Fibroblast of pulmonary artery (primary cell): ENCODE results near the gene ATP10D.

Experiments
- DNase-seq: peaks from one replicate; pipeline ENCODE4 v3.0.0-alpha.2; 2010; ENCODE audit warnings: low read depth
- H3K4me3 ChIP-seq: replicated peaks from 2 replicates; pipeline ENCODE4 v1.5.1; 2011; ENCODE audit warnings: low read depth, mild to moderate bottlenecking, control low read depth, low read length, moderate library complexity
- TF ChIP-seq, protein P1 (sequence below): IDR thresholded peaks from 2 replicates; pipeline ENCODE4 v1.5.1; 2011; ENCODE audit warnings: mild to moderate bottlenecking, control low read depth, low read length, inconsistent platforms; ENCODE audit errors: missing control alignments

Gene ATP10D

DNA sequence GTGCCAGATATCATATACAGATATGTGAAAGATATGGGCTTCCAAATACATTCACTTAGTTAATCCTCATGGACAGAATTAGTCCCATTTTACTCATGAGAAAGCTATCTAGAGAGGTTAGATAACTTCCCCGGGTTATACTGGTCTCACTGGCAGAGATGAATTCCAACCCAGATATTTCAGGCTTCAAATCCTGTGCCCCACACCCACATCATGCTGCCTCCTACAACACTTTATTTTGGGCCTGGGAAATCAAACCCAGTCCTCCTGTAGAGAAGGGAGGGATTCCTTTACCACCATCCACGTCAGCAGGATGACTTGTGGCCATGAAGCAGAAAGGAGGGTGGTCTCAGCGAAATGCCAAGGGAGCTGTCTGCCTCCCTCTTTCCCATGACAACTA lies 113.8 kb downstream of the ATP10D start:
- H3K4me3 ChIP-seq, result no peak overlapping the region
- TF ChIP-seq, protein P1, sequence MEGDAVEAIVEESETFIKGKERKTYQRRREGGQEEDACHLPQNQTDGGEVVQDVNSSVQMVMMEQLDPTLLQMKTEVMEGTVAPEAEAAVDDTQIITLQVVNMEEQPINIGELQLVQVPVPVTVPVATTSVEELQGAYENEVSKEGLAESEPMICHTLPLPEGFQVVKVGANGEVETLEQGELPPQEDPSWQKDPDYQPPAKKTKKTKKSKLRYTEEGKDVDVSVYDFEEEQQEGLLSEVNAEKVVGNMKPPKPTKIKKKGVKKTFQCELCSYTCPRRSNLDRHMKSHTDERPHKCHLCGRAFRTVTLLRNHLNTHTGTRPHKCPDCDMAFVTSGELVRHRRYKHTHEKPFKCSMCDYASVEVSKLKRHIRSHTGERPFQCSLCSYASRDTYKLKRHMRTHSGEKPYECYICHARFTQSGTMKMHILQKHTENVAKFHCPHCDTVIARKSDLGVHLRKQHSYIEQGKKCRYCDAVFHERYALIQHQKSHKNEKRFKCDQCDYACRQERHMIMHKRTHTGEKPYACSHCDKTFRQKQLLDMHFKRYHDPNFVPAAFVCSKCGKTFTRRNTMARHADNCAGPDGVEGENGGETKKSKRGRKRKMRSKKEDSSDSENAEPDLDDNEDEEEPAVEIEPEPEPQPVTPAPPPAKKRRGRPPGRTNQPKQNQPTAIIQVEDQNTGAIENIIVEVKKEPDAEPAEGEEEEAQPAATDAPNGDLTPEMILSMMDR, result no peak
- no peak for DNase-seq

DNA sequence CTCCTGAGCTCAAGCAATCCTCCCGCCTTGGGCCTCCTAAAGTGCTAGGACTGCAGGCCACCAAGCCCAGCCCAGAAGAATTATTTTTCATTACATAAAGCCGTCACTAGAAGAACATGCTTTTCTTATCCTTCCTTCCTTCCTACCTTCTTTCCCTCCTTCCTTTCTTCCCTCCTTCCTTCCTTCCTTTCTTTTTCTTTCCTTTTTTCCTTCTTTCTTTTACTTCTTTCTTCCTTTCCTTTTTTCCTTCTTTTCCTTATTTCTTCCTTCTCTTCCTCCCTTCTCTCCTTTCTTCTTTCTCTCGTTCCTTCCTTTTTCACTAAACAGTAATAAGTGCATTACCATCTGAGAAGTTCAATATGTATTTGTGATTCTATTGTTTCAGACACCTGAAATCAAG lies 121.4 kb downstream of the ATP10D start:
- no peak for DNase-seq
- TF ChIP-seq, protein P1, result no peak
- H3K4me3 ChIP-seq, result no peak overlapping the region

DNA sequence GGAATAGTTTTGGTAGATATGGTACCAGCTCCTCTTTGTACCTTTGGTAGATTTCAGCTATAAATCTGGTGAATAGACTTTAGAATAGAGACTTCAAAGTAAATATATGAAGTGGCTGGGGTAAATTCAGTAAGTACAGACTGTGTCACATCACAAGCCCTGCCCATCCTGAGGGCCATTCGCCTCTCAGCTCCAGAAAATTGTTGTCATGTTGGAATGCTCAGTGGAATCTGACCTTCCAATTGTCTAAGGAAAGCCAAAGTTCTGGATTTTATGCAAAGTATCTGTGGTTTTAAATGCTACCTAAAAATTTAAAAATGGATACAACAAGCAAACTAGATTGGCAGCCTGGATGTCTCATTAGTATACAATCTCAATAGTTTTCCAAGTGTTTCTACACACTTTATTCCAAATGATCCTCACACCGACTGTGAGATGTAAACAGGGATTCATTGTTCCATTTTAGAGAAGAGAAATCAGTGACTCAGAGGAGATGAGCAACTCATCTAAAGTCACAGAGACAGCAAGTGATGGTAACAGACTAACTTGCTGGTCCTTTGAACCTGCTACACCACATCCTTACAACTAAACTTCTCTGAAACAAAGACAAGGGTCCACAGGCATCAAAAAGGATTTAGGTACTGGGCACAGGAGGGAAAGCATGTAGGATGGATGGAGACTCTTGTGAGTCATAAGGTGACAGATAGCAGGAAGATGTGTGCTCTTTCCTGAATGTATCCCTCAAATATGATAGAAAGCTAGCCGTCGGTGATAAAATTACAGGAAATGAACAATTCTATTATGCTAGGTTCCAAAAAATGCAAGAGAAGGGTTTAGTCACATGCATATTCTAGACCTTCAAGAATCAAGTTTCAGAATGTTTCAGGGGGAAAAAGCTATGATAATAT lies 127.3 kb downstream of the ATP10D start:
- TF ChIP-seq, protein P1, result no peak
- peak; percentile 17 for DNase-seq
- no peak overlapping the region for H3K4me3 ChIP-seq

DNA sequence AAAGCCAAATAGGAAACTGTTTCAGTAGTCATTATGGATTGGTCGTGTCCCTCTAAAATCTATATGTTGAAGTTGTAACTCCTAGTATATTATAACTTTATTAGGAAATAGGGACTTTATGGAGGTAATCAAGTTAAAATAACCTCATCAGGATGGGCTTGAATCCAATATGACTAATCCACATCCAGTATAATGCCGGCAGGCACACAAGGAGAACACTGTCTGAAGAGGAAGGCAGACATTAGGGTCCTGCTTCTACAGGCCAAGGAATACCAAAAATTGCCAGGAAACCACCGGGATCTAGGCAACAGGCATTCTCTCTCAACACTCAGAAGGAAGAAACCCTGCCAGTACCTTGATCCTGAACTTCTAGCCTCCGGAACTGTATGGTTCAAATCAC lies 130.3 kb downstream of the ATP10D start:
- DNase-seq, result peak; percentile 32
- no peak overlapping the region for H3K4me3 ChIP-seq
- TF ChIP-seq, protein P1, result no peak

DNA sequence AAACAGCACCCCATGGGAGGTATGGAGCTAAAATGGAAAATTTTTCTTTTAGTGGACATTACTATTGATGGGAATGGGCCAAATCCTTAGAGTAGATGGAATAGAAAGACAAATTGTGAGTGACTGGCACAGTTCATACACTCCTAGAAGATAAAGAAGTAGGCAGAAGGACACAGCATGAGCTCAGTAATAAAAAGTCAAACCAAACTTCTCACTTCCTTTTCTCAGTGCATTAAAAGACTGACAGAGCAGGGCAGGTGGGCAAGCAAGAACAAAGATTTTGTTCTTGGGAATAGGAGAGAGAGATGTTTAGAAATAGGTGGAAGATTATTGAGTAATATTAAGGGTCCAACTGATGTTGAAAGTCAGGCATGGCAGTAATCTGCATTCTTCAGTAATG lies 132.5 kb downstream of the ATP10D start:
- H3K4me3 ChIP-seq, result no peak overlapping the region
- DNase-seq, result no peak
- TF ChIP-seq, protein P1, result no peak

DNA sequence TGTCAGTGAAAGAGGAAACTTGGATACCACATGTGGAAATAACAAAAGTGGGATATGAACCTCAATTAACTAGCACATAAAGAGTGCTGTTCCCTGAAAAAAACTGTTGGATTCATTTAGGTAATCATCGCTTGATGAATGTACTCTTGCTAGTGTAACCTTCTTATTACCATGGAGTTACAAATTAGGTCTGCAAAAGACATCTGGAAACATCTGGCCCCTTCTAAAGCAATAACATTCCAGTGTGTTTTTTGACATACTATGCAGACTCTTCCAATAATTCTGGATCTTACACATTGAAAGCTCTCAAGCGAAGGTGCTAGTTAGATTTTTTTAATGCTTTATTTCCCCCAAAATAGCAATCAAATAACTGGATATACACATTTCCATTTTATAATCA lies 134.6 kb downstream of the ATP10D start:
- DNase-seq, result no peak
- TF ChIP-seq, protein P1, result no peak
- H3K4me3 ChIP-seq, result no peak overlapping the region

DNA sequence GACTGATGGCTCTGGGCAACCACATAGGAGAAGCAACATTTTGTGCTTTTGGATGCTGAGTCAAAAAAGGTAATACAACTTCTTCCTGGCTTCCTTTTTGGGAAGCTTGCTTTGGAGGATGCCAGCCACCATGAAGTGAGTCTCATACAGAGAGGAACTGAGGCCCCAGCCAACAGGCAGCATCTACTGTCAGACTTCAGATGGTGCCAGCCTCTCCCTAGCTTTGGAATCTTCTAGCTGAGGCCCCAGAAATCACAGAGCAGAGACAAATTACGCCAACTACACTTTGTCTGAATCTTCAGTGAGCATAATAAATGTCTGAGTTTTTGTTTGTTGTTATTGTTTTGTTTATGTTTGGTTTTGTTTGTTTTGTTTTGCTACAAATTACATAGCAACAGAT lies 136.1 kb downstream of the ATP10D start:
- TF ChIP-seq, protein P1, result no peak
- H3K4me3 ChIP-seq, result no peak overlapping the region
- DNase-seq, result no peak
